CD4-positive, alpha-beta T cell treated with Interleukin-17A for 4 hours (primary cell): ENCODE measurements around the gene DBI.
"Not testable (repeated sequence)": the region's sequence is repeated elsewhere in the genome, so short reads cannot be mapped to it uniquely, and the experiment has no call there.

ENCODE experiments used
- DNase-seq: peaks from one replicate; pipeline ENCODE4 v3.0.0-alpha.2; 2020; ENCODE audit warnings: mixed read lengths

The DBI gene

DNA sequence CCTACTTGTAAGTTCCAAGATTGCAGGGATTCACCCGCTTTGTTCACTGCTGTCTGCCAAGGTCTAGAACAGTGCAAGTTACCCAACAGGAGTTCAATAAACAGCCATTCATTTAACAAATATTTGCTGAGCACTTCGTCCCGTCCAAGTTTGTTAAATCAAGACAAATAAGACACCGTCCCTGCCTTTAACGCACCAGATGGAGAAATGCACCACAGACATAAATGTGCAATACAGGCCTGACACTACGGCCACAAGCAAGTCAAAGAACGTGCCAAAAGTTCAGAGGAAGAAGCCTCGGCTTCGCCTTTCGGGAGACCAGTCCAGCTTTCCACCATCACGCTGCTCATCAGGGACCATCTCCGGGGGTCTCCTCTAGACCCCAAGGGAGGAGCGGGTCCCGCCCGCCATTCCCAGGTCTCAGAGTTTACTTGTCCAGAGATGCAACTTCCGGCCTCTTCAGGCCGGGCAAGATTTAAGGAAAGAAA lies 572 bp upstream of the DBI start:
- DNase-seq, result no peak

DNA sequence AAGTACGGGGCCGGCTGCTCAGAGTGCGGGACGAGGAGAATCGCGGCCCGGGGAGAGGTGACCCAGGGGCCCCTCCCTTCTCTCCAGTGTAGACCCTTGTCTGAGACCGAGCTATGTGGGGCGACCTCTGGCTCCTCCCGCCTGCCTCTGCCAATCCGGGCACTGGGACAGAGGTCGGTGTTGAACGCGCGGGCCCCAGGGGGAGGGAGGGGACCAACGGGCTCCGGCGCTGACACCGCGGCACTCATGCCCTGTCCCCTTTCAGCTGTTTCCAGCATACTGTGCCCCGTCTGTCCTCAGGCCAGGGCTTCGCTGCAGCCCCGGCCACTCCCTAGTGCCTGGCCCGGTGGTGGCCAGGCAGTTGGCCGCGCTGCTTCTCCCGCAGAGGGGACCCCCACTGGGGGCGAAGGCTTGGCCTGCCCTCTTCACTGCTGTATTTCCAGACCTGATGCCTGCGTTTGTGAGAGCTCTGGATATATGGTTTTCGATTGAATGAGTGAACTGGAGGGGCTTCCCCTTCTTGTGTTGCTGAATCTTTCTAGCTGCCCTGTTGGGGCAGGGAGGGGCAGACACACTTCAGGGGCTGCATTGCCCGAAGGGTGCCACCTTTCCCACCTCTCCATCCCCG lies 809 bp downstream of the DBI start:
- DNase-seq, result peak; percentile 50

DNA sequence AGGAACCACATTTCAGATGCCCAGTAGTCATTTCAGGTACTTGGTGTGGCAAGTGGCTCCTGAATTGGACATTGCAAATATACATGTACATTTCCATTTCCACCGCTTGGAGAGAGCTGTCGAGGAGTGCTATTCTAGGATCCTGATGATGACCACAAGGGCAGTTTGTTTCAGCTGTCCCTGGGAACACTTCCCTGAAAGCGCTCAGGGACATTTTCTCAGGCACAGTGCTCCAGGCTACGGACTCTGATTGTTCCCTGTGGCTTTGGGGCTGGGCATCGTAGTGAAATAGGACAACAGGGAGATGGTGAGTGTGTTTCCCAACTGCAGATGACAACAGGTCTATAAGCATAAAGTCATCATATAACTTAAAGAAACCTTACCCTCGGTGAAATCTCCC lies 3.1 kb downstream of the DBI start:
- no peak for DNase-seq

DNA sequence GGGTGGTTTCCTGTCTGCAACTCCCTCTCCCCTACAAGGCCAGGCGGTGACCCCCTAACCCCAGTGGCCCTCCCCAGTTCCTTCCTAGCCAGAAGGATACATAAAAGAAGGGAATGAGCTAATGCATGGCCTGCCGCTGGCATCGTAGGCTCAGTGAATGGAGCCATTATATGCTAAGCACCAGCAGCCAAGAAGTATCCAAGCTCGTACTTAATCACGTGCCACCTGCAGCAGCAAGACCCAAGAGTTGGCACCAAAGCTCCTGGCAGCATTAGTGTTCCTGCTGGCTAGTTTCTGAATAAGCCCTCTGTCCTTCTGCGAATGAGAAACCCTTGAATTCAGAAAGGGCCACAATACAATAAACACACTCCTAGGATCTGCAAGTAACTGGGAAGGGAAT lies 4.3 kb downstream of the DBI start:
- no peak for DNase-seq

DNA sequence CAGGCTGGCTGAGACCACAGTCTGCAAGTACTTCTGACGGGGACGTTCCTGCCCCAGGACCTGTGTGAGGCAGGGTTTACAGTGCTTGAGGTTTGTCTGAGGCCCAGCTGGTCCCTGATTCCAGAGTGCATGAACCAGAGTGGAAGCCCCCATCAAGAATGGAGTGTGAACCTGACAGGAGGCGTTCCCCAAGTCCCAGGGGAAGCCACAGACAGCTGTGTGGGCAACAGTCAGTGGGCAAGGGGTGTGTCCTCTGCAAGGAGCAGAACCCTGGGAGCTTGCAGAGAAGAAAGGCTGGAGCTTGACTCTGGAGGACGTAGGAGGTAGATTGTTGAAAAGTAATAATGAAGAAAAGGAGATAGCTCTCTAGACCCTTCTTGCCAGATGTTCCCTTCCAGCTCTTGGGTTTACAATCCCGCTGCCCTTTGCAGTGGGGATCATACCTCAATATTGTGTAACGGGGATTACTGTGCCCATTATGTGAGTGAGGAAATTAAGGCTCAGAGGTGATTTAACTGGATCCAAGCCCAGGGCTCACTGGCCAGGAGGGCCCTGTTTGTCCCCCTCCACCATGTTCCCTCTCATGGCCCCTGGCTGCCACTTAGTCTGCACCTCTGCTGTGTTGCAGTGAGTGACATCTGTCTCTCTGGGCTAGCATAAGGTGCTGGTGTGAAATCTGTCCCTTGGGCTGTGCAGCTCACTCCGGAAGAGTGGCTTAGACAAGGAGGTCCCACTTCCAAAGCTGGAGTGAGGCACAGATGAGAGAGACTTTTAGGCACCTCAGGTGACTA lies 6.2 kb downstream of the DBI start:
- DNase-seq, result no peak

DNA sequence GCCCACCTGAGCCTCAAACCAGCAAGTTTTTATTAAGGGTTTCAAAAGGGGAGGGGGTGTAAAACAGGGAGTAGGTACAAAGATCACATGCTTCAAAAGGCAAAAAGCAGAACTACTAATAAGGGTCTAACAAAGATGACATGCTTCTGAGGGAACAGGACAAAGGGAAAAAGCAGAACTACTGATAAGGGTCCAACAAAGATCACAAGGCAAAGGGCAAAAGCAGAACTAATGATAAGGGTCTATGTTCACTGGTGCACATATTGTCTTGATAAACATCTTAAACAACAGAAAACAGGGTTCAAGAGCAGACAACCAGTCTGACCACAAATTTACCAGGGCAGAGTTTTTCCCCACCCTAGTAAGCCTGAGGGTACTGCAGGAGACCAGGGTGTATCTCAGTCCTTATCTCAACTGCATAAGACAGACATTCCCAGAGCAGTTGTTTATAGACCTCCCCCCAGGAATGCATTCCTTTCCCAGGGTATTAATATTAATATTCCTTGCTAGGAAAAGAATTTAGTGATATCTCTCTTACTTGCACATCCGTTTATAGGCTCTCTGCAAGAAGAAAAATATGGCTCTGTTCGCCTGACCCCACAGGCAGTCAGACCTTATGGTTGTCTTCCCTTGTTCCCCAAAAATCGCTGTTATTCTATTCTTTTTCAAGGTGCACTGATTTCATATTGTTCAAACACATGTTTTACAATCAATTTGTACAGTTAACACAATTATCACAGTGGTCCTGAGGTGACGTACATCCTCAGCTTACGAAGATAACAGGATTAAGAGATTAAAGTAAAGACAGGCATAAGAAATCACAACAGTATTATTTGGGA lies 7.3 kb downstream of the DBI start:
- not testable (repeated sequence) for DNase-seq

DNA sequence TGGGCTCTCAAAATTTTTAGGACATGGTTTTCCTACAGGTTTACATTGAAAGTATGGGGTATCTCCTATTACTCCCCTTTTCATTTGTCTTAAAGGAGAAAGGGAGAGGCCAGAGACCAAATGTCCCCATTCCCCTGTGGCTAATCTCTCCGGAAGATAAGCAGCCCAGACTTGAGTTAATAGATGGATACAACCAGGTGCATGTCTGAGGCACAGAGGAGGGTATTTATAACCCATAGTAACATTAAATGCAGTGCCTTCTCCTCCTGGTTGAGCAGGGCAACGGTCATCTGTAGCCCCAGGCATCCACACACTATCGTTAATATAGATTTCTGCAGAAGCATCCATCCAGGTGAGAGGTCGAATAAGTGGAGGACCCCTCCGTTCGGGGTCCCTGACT lies 9.6 kb downstream of the DBI start:
- DNase-seq, result not testable (repeated sequence)

DNA sequence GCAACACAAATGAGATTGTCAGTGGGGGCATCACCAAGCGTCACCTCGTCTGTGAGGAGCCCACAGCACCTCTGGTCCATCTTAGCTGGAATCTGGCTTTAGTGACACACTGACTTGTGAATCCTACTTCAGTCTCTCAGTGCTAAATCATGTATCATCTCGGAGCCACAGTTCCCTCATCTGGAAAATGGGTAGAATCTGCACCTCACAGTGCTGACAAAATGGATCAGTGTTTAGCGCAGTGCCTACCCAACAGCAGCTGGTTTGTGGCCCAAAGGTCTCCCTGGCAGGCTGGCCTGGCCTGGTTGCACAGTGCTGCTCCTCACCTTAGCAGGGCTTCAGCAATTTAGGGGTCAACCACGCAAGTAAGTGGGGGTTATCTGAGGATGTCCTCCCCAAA lies 10.0 kb downstream of the DBI start:
- no peak for DNase-seq

DNA sequence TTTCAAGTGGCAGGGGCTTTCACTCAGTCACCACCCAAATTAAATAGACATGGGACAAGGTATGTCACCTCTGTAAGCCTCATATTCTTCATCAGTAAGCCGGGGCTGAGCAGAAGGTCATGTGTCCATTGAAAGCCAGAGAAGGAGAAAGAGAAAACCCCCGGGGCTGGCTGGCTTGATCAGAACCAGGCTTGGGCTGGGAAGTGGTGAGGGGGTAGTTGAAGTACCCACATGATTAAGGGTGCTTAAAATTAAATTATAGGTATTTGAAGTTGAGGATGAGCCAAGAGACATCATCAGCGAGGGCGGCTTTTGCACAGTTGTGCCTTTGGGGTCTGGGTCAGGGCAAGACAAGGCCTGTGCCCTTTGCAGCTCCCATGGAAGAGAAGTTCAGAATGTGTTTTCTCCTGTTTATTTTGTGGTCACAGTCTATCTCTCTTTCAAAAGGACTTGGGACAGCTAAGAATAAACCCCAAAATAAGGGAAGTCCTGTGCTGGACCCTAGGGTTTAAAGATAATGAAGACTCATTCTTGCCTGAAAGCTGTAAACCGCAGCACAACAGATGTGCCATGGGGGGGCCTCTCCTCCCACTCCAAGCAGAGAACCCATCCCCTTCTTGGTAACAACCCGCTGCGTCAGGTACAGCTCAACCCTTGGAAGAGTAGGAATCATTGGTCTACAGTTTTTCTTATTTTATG lies 10.7 kb downstream of the DBI start:
- no peak for DNase-seq

DNA sequence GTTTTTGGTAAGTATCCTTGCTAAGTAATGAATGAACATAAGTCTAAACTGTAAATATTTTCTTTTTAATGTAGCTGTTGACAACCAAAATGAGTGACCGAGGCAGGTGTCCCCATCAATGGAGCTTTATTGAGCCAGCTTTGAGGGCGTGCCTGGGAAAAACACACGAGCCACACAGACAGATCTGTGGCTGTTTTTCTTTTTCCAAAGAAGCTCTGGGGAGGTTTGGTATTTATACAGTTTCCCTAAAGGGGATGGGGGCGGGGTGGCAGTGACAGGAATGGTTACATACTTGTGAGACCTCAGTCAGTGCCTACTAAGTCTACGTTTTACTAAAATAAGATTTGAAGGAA lies 11.2 kb downstream of the DBI start:
- no peak for DNase-seq

DNA sequence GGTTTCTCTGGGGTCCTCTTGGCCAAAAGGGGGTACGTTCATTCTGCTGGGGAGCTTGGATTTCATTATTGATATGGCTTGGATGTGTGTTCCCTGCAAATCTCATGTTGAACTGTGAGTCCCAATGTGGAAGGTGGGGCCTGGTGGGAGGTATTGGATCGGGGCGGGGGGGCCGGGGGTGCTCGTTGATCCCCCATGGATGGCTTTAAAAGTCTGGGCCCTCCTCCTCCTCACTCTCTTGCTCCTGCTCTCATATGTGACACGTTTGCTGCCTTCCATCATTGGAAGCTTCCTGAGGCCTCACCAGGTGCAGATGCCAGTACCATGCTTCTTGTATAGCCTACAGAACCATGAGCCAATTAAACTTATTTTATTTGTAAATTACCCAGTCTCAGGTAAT lies 11.8 kb downstream of the DBI start:
- no peak for DNase-seq

DNA sequence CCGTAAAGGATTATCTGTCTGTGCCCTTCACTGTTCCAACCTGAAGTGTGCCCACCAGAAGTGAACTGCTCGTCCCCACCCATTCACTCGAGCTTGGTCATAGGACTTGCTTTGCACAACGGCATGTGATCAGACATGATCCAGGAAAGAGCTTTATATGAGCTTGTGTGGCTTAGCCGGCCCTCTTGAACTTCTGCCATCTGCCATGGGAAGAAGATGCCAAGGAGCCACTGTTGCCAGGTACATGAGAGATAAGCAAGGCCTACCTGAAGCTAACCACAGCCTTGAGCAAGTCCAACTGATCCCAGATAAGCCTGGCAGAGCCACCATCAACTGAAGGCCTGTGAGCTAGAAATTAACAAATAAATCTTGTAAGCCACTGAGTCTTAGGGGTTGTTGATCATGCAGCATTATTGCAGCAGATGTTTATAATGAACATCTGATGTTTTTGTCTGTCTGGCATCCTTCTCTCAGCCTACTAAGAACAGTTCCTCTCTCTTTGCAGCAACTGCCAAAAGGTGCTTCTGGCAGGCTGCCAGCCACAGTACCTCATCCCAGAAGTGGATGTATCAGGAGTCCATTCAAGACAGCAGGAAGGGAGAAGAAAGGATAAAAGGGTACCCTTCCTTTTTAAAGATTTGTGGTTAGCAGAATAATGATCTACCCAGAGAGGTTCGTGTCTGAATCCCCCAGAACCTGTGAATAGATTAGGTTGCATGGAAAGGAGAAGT lies 16.8 kb downstream of the DBI start:
- DNase-seq, result no peak

DNA sequence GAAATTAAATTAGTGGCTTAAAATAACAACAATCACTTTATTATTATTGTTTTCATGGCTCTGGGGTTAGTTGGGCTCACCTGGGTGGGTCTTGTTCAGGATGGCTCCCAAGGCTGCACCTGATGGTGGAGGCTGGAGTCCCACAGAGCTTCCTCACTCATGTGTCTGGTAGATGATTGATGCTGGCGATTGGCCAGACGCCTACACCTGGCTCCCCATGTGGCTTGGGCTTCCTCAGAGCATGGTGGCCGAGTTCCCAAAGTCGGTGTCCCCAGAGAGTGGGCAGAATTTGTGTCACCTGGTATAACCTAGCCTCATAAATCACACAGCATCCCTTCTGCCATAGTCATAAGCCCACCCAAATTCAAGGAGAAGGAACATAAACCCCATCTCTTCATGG lies 18.2 kb downstream of the DBI start:
- no peak for DNase-seq

DNA sequence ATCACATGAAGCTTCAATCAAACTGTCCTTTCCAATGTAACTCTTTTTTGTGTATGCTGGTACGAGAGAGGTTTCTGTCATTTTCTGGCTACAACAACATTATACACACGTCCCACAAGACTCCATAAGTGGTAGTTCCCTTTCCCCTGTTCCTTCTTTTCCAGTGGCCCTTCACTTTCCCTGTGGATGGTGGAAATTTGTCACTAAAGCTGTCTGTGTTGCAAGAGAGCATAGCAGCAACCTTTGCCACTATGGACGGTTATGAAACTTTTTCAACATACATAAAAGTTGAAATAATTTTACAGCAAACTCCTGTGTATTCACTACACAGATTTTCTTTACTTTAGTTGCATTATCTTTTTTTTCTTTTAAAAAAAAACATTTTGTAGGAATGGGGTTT lies 18.7 kb downstream of the DBI start:
- no peak for DNase-seq

DNA sequence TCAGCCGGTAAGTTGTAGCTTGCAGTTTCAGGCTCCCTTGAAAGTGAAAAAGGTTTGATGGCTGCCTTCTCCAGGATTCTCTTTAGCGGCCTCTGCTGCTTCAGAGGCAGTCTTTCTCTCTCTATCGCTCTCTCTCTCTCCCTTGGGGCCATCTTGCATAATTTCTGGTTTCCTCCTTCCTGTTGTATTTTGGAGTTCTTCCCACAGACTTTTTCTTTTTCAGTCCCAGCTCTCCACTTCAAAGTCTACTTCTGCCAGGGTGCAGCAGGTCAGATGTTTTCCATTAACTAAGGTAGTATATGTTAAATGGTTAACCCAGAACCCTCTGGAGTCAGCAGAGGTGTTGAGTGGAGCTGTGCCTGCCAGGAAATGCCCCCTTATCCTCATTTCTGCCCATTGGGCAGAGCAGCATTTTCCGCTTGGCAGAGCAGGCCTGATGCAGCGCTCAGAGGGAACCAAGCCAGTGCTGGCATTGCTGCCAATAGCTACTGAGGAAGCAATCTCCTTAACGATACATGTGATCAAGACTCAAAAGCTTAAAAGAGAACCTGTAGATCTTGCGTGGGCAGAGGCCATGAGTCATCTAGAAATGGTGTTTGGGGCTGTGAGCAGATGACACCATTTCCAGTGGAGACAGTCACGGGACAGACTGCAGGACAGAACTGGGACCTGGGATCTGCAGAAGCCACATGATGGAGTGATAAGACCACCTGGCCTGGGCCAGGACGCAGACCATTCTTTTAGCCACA lies 20.8 kb downstream of the DBI start:
- no peak for DNase-seq

DNA sequence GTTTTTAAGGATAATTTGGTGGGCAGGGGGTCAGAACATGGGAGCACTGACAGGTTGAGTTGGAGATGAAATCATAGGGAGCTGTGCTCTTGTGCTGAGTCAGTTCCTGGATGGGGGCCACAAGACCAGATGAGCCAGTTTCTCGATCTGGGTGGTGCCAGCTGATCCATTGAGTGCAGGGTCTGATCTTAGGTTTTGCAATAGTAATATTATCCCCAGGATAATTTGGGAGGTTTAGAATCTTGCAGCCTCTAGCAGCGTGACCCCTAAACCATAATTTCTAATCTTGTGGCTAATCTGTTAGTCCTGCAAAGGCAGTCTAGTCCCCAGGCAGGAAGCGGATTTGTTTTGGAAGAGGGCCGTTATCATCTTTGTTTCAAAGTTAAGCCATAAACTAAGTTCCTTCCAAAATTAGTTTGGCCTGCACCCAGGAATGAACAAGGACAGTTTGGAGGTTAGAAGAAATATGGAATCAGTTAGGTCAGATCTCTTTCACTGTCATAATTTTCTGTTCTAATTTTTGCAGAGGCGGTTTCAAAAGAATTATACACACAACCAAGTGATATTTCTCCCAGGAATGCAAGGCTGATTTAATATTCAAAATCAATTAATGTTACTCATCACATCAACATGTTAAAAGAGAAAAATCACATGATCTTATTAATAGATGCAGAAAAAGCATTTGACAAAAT lies 23.0 kb downstream of the DBI start:
- no peak for DNase-seq

DNA sequence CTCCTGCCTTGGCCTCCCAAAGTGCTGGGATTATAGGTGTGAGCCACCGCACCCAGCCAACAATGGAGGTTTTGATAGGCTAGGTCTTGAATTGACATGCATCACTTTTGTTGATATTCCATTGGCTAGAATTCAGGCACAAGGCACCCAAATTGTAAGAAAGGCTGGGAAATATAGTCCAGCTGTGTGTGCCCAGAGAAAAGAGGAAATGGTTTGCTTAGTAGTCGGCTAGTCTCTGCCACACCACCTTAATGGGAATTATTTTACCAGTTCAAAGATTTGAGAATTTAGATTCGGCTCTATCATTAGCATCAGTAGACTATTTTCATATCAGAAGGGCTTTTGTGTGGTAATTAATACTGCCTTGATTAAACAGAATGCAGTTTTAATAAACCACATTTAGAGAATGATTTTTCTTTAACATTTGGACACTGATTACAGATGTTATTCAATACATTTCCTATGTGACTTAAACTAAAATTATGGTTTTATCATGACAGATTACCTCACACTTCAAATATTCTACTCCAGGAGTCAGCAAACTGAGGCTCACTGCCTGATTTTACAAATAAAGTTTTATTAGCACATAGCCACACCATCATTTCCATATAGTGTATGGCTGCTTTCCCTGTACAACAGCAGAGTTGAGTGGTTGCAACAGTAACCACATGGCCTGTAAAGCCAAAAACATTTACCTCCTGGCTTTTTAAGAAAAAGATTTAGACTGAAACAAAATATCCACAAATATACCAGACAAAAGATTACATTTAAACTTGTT lies 27.4 kb downstream of the DBI start:
- no peak for DNase-seq

DNA sequence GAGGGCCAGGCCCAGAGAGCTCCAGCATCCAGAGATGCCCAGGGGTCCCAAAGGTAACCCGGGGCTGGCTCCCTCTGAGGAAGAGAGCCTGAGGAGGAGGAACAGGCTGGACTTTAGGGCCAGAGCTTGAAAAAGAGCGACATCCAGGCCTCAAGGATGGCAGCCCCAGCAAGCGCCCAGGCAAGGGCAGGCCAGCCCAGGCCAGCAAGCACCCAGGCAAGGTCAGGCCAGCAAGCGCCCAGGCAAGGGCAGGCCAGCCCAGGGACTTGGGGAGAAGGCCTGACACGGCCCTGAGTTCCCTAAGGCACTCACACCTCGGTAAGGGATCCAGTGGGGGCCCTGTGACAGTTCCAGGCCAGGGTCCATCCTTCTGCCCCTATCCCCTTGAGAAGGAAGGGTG lies 30.4 kb downstream of the DBI start:
- no peak for DNase-seq

DNA sequence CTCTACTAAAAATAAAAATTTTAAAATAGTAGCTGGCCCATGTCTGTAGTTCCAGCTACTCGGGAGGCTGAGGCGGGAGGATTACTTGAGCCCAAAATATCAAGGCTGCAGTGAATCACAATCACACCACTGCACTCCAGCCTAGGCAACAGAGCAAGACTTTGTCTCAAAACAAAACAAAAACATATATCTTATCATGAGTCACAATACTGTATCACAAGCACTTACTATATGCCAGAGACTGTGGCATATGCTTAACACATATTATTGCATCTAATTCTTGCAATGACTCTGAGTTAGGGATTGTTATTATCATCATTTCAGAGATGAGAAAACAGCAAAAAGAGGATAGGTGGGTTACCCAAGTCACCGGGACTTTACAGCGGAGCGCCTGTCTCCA lies 35.3 kb downstream of the DBI start:
- no peak for DNase-seq
